Measurements from ENCODE around the gene CTNNA1. TPM values are rescaled to one million over a fixed set of nuclear protein-coding genes. Genes with fewer than 3 reads are reported as not detected.

CTNNA1 gene
- total and polyA plus RNA-seq, 2 of the 8 experiments (the other 6 are each of a cell fraction or from before 2014, with no cell fraction given) = 115 to 349 TPM

DNA sequence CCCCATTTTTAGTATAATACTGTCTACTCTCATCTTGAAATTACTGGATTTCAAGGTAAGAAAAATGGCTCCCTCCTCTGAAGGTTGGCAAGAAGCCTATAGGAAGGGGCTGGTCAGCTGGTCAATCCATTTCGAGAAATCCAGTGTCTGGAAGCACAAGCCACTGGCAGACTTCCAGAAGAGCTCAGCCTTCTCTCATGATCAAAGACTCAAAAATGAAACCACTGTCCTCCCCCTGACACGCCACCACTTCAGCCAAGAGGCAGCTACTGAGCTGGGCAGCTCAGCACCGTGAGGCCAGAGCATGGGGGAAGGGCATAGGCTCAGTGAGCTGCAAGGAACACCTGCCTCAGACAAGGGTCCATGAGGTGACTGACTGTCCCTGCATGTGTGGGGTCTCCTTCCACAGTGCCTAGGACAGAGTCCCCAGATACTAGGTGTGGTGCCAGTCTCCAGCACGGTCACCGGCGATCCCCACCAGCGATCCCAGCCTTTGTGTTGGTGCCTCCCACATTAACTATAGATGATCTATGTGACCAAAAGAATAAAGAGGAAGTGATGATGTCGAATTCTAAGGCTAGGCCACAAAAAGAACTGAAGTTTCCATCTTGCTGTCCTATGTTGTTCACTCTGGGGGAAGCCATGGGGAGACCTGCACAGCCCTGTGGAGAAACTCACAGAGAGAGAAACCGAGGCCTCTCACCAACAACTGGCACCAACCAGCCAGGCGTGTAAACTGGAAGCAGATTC lies 222.0 kb downstream of the CTNNA1 start (continued):
- TF ChIP-seq CHD7 (IDR thresholded peaks at IDR 0.05; ENCODE audit: insufficient replicate concordance, low read length) = no peak
- no peak for TF ChIP-seq RFX5 (IDR thresholded peaks at IDR 0.05; ENCODE audit: borderline replicate concordance, low read depth, low read length)
- TF ChIP-seq SP4 (IDR thresholded peaks at IDR 0.05; ENCODE audit: low read length) = no peak
- TF ChIP-seq, protein P1, sequence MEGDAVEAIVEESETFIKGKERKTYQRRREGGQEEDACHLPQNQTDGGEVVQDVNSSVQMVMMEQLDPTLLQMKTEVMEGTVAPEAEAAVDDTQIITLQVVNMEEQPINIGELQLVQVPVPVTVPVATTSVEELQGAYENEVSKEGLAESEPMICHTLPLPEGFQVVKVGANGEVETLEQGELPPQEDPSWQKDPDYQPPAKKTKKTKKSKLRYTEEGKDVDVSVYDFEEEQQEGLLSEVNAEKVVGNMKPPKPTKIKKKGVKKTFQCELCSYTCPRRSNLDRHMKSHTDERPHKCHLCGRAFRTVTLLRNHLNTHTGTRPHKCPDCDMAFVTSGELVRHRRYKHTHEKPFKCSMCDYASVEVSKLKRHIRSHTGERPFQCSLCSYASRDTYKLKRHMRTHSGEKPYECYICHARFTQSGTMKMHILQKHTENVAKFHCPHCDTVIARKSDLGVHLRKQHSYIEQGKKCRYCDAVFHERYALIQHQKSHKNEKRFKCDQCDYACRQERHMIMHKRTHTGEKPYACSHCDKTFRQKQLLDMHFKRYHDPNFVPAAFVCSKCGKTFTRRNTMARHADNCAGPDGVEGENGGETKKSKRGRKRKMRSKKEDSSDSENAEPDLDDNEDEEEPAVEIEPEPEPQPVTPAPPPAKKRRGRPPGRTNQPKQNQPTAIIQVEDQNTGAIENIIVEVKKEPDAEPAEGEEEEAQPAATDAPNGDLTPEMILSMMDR (IDR thresholded peaks at IDR 0.05; ENCODE audit: control extremely low read depth in 1 of 3, insufficient read depth in 1 of 3, low read depth in 1 of 3, low read length in 3 of 3) = no peak
- TF ChIP-seq SP2 (IDR thresholded peaks at IDR 0.05; ENCODE audit: low read length) = no peak
- TF ChIP-seq CEBPB (IDR thresholded peaks at IDR 0.05; ENCODE audit: low read depth, low read length) = no peak
- TF ChIP-seq RBBP5 (IDR thresholded peaks at IDR 0.05; ENCODE audit: borderline replicate concordance, low read depth, low read length) = no peak
- no peak for TF ChIP-seq NANOG (IDR thresholded peaks at IDR 0.05; ENCODE audit: insufficient read depth, low read depth, low read length, poor library complexity, severe bottlenecking)
